Endothelial cell of umbilical vein (primary cell): ENCODE data around the gene HCAR2.
"Not testable (repeated sequence)": the region's sequence is repeated elsewhere in the genome, so short reads cannot be mapped to it uniquely, and the experiment has no call there.

Experiments
- EZH2 ChIP-seq: IDR thresholded peaks from 2 replicates; pipeline ENCODE4 v1.6.1; 2012; ENCODE audit warnings: borderline replicate concordance, low read depth, mild to moderate bottlenecking, moderate library complexity, low read length, inconsistent platforms; ENCODE audit not compliant: severe bottlenecking
- FOS ChIP-seq: IDR thresholded peaks from 2 replicates; pipeline ENCODE4 v1.6.1; 2011; ENCODE audit warnings: mild to moderate bottlenecking, low read length, moderate library complexity, borderline replicate concordance; ENCODE audit not compliant: insufficient read depth
- GATA2 ChIP-seq: IDR thresholded peaks from 2 replicates; pipeline ENCODE4 v1.7.0; 2011; ENCODE audit warnings: low read depth, mild to moderate bottlenecking, moderate library complexity, mixed read lengths, low read length; ENCODE audit not compliant: insufficient read length, insufficient read depth
- MYC ChIP-seq: IDR thresholded peaks from one replicate; pipeline ENCODE4 v1.6.1; 2011; ENCODE audit warnings: mild to moderate bottlenecking, low read depth, low read length
- POLR2A ChIP-seq: IDR thresholded peaks from 2 replicates; pipeline ENCODE4 v1.6.1; 2012; ENCODE audit warnings: low read depth, mild to moderate bottlenecking, control low read depth, low read length
- POLR2AphosphoS5 ChIP-seq: IDR thresholded peaks from 2 replicates; pipeline ENCODE4 v1.6.1; 2012; ENCODE audit warnings: low read depth, mild to moderate bottlenecking, control low read depth, low read length, moderate library complexity; ENCODE audit not compliant: insufficient read depth
- TF ChIP-seq, protein P1 (sequence below), 2 donors: IDR thresholded peaks; 1 replicate in 1 of 2; 2 replicates in 1 of 2; pipeline ENCODE4 v1.5.1; 2011; ENCODE audit warnings: low read length in 2 of 2, mild to moderate bottlenecking in 2 of 2, moderate library complexity in 2 of 2, control low read depth in 1 of 2, inconsistent platforms in 1 of 2, low read depth in 1 of 2; ENCODE audit not compliant: insufficient read depth in 1 of 2; ENCODE audit errors: extremely low read depth in 1 of 2
- TF ChIP-seq, protein P2 (sequence below): IDR thresholded peaks from 2 replicates; pipeline ENCODE4 v1.6.1; 2011; ENCODE audit not compliant: insufficient read depth, insufficient read length

DNA sequence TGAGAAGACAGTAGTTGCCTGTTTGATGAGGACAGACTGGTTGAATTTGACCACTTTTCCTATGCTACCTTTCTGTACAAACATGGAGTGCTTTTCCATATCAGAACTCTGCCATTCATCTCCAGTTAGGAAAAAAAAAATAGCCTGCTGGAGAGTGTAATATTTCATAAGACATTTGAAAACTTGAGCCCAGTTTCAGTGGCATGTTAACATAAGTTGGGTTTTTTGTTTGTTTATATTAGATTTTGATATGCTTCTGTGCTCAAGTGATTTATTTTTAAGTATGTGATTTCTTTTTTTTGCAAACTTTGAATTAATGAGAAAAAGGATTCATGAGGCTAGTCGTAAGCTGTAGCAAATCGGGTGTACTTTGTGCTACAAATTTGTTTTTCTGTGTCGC is 684 bp upstream of the HCAR2 start:
- not testable (repeated sequence) for TF ChIP-seq POLR2A, MYC, POLR2AphosphoS5, EZH2, GATA2, FOS
- TF ChIP-seq, protein P1, sequence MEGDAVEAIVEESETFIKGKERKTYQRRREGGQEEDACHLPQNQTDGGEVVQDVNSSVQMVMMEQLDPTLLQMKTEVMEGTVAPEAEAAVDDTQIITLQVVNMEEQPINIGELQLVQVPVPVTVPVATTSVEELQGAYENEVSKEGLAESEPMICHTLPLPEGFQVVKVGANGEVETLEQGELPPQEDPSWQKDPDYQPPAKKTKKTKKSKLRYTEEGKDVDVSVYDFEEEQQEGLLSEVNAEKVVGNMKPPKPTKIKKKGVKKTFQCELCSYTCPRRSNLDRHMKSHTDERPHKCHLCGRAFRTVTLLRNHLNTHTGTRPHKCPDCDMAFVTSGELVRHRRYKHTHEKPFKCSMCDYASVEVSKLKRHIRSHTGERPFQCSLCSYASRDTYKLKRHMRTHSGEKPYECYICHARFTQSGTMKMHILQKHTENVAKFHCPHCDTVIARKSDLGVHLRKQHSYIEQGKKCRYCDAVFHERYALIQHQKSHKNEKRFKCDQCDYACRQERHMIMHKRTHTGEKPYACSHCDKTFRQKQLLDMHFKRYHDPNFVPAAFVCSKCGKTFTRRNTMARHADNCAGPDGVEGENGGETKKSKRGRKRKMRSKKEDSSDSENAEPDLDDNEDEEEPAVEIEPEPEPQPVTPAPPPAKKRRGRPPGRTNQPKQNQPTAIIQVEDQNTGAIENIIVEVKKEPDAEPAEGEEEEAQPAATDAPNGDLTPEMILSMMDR (IDR thresholded peaks at IDR 0.05; ENCODE audit: extremely low read depth in 1 of 2, insufficient read depth in 1 of 2, low read depth in 1 of 2, low read length in 2 of 2) = not testable (repeated sequence)
- TF ChIP-seq, protein P2, sequence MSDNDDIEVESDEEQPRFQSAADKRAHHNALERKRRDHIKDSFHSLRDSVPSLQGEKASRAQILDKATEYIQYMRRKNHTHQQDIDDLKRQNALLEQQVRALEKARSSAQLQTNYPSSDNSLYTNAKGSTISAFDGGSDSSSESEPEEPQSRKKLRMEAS = not testable (repeated sequence)
